NOMO-1 (cell line): ENCODE results near the gene CENPO.

ENCODE experiments used
- DNase-seq, 2 experiments: peaks; one replicate each; lab custom pipeline; 2025; ENCODE audit not compliant: unreplicated experiment in 2 of 2; lab: John Stamatoyannopoulos, UW

CENPO gene

GRCh38 chr2:24857746-24858145, 64.5 kb downstream of the CENPO start:
- no peak for DNase-seq

GRCh38 chr2:24858996-24859395, 65.8 kb downstream of the CENPO start:
- no peak for DNase-seq

GRCh38 chr2:24859968-24860600, 66.9 kb downstream of the CENPO start:
- DNase-seq: no peak

GRCh38 chr2:24860631-24861030, 67.4 kb downstream of the CENPO start:
- no peak for DNase-seq

GRCh38 chr2:24861500-24861899, 68.3 kb downstream of the CENPO start:
- DNase-seq: no peak

GRCh38 chr2:24863641-24864040, 70.4 kb downstream of the CENPO start:
- DNase-seq: no peak

- no peak for DNase-seq
These were observed 73.7 kb downstream of the CENPO start for GRCh38 chr2:24866946-24867345.

- DNase-seq: no peak
These were observed 77.2 kb downstream of the CENPO start for GRCh38 chr2:24870440-24870839.

GRCh38 chr2:24870891-24871705, 77.9 kb downstream of the CENPO start:
- no peak for DNase-seq

- no peak for DNase-seq
These were observed 78.7 kb downstream of the CENPO start for GRCh38 chr2:24871852-24872333.
